SK-N-SH treated with all-trans-retinoic acid at 6 μM for 48 hours (cell line): Measurements from ENCODE around the gene NT5C3B.
"Not testable (repeated sequence)": the region's sequence is repeated elsewhere in the genome, so short reads cannot be mapped to it uniquely, and the experiment has no call there.

ENCODE experiments used
- ATAC-seq: fragments of 200-7000 bp; cut with Tn5 transposase; 3 replicates; pipeline ENCODE4 v1.9.1; 2020; ENCODE audit warnings: mild to moderate bottlenecking, moderate library complexity
- ARNTL ChIP-seq: fragments of 450-650 bp; formaldehyde crosslinking; IDR thresholded peaks from 2 replicates; pipeline ENCODE4 v1.5.0; 2020; ENCODE audit warnings: low read depth, mild to moderate bottlenecking, moderate library complexity, borderline replicate concordance
- CSDC2 ChIP-seq: fragments of 250-450 bp; sonication (Bioruptor Pico); IDR thresholded peaks from 2 replicates; pipeline ENCODE4 v1.5.0; 2020; ENCODE audit warnings: mild to moderate bottlenecking, moderate library complexity
- ESRRG ChIP-seq: fragments of 250-450 bp; sonication (Bioruptor Pico); IDR thresholded peaks from 2 replicates; pipeline ENCODE4 v1.6.1; 2021; ENCODE audit warnings: mild to moderate bottlenecking
- GLIS3 ChIP-seq: fragments of 250-450 bp; sonication (Bioruptor Pico); IDR thresholded peaks from 2 replicates; pipeline ENCODE4 v1.5.0; 2020; ENCODE audit warnings: mild to moderate bottlenecking, moderate library complexity
- ISL1 ChIP-seq: fragments of 250-450 bp; sonication (Bioruptor Pico); IDR thresholded peaks from 2 replicates; pipeline ENCODE4 v2.1.2; 2022; ENCODE audit warnings: mild to moderate bottlenecking, moderate library complexity
- OSR1 ChIP-seq: fragments of 250-450 bp; sonication (Bioruptor Pico); IDR thresholded peaks from 2 replicates; pipeline ENCODE4 v1.8.0; 2022; ENCODE audit warnings: moderate library complexity, mild to moderate bottlenecking, inconsistent platforms
- PPARA ChIP-seq: fragments of 250-450 bp; sonication (Bioruptor Pico); IDR thresholded peaks from 2 replicates; pipeline ENCODE4 v1.5.0; 2020; ENCODE audit warnings: mild to moderate bottlenecking, borderline replicate concordance
- RARB ChIP-seq: fragments of 250-450 bp; sonication (Bioruptor Pico); IDR thresholded peaks from 2 replicates; pipeline ENCODE4 v1.8.0; 2021; ENCODE audit warnings: mild to moderate bottlenecking, moderate library complexity
- SNAI2 ChIP-seq: fragments of 250-450 bp; sonication (Bioruptor Pico); IDR thresholded peaks from 2 replicates; pipeline ENCODE4 v1.5.0; 2020; ENCODE audit warnings: mild to moderate bottlenecking, moderate library complexity
- TCF4 ChIP-seq: fragments of 250-450 bp; sonication (Bioruptor Pico); IDR thresholded peaks from 2 replicates; pipeline ENCODE4 v1.8.0; 2021; ENCODE audit warnings: mild to moderate bottlenecking, moderate library complexity, borderline replicate concordance
- ZC3H10 ChIP-seq: fragments of 250-450 bp; sonication (Bioruptor Pico); IDR thresholded peaks from 2 replicates; pipeline ENCODE4 v1.5.1; 2021; ENCODE audit warnings: mild to moderate bottlenecking, moderate library complexity
- ZFP3 ChIP-seq: fragments of 250-450 bp; sonication (Bioruptor Pico); IDR thresholded peaks from 2 replicates; pipeline ENCODE4 v1.5.0; 2020; ENCODE audit warnings: mild to moderate bottlenecking, moderate library complexity
- ZFP30 ChIP-seq: fragments of 450-650 bp; formaldehyde crosslinking; IDR thresholded peaks from 2 replicates; pipeline ENCODE4 v1.5.0; 2022; ENCODE audit warnings: mild to moderate bottlenecking, moderate library complexity
- ZNF565 ChIP-seq: fragments of 450-650 bp; formaldehyde crosslinking; conservative IDR thresholded peaks from 2 replicates; pipeline ENCODE4 v1.5.0; 2020; ENCODE audit warnings: low read depth, mild to moderate bottlenecking, moderate library complexity
- ZNF70 ChIP-seq: fragments of 450-650 bp; formaldehyde crosslinking; IDR thresholded peaks from 2 replicates; pipeline ENCODE4 v1.5.0; 2020; ENCODE audit warnings: mild to moderate bottlenecking, moderate library complexity
- ZNF8 ChIP-seq: fragments of 450-650 bp; formaldehyde crosslinking; IDR thresholded peaks from 2 replicates; pipeline ENCODE4 v1.5.0; 2020; ENCODE audit warnings: mild to moderate bottlenecking, moderate library complexity
- TF ChIP-seq, protein P1 (sequence below): fragments of 250-450 bp; sonication (Bioruptor Pico); IDR thresholded peaks from 2 replicates; pipeline ENCODE4 v1.5.1; 2020; ENCODE audit warnings: low read depth, mild to moderate bottlenecking, moderate library complexity
- TF ChIP-seq, protein P2 (sequence below): fragments of 250-450 bp; sonication (Bioruptor Pico); IDR thresholded peaks from 2 replicates; pipeline ENCODE4 v1.8.0; 2020; ENCODE audit warnings: mild to moderate bottlenecking, moderate library complexity, borderline replicate concordance
- TF ChIP-seq, protein P3 (sequence below): fragments of 250-450 bp; sonication (Bioruptor Pico); IDR thresholded peaks from 2 replicates; pipeline ENCODE4 v1.8.0; 2021; ENCODE audit warnings: low read depth, mild to moderate bottlenecking, moderate library complexity, borderline replicate concordance
- TF ChIP-seq, protein P4 (sequence below): fragments of 250-450 bp; sonication (Bioruptor Pico); IDR thresholded peaks from 2 replicates; pipeline ENCODE4 v1.5.1; 2021; ENCODE audit warnings: mild to moderate bottlenecking, moderate library complexity
- TF ChIP-seq, protein P5 (sequence below): fragments of 250-450 bp; sonication (Bioruptor Pico); IDR thresholded peaks from 2 replicates; pipeline ENCODE4 v1.5.0; 2020; ENCODE audit warnings: mild to moderate bottlenecking, moderate library complexity

Gene NT5C3B

DNA sequence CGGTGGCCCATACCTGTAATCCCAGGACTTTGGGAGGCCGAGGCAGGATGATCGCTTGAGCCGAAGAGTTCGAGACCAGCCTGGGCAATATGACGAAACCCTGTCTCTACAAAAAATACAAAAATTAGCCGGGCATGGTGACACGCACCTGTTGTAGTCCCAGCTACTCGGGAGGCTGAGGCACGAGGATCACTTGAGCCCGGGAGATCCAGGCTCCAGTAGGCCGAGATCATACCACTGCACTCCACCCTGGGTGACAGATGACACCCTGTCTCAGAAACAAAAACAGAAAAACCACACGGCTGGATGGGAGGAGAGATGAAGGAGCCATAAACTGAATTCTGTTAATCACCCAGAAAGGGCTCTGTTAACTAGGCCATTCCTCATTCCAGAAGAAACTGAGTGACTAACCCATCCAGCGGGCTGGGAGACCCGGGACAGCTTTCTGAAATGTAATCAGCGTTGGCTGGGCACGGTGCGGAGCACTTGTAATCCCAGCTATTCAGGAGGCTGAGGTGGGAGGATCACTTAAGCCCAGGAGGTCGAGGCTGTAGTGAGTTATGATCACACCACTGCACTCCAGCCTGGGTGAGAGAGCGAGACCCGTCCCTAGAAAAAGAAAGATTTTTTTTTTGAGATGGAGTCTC lies 641 bp upstream of the NT5C3B start:
- TF ChIP-seq ZNF565 = no peak
- no peak for TF ChIP-seq ARNTL (CRISPR knock-in tag)
- TF ChIP-seq, protein P1, sequence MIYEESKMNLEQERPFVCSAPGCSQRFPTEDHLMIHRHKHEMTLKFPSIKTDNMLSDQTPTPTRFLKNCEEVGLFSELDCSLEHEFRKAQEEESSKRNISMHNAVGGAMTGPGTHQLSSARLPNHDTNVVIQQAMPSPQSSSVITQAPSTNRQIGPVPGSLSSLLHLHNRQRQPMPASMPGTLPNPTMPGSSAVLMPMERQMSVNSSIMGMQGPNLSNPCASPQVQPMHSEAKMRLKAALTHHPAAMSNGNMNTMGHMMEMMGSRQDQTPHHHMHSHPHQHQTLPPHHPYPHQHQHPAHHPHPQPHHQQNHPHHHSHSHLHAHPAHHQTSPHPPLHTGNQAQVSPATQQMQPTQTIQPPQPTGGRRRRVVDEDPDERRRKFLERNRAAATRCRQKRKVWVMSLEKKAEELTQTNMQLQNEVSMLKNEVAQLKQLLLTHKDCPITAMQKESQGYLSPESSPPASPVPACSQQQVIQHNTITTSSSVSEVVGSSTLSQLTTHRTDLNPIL (CRISPR knock-in tag) = no peak
- no peak for TF ChIP-seq ZC3H10 (CRISPR knock-in tag)
- no peak for TF ChIP-seq ISL1 (CRISPR knock-in tag)
- TF ChIP-seq, protein P2, sequence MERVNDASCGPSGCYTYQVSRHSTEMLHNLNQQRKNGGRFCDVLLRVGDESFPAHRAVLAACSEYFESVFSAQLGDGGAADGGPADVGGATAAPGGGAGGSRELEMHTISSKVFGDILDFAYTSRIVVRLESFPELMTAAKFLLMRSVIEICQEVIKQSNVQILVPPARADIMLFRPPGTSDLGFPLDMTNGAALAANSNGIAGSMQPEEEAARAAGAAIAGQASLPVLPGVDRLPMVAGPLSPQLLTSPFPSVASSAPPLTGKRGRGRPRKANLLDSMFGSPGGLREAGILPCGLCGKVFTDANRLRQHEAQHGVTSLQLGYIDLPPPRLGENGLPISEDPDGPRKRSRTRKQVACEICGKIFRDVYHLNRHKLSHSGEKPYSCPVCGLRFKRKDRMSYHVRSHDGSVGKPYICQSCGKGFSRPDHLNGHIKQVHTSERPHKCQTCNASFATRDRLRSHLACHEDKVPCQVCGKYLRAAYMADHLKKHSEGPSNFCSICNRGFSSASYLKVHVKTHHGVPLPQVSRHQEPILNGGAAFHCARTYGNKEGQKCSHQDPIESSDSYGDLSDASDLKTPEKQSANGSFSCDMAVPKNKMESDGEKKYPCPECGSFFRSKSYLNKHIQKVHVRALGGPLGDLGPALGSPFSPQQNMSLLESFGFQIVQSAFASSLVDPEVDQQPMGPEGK = no peak
- no peak for TF ChIP-seq ZFP30 (CRISPR knock-in tag)
- no peak for TF ChIP-seq PPARA (CRISPR knock-in tag)
- TF ChIP-seq, protein P3, sequence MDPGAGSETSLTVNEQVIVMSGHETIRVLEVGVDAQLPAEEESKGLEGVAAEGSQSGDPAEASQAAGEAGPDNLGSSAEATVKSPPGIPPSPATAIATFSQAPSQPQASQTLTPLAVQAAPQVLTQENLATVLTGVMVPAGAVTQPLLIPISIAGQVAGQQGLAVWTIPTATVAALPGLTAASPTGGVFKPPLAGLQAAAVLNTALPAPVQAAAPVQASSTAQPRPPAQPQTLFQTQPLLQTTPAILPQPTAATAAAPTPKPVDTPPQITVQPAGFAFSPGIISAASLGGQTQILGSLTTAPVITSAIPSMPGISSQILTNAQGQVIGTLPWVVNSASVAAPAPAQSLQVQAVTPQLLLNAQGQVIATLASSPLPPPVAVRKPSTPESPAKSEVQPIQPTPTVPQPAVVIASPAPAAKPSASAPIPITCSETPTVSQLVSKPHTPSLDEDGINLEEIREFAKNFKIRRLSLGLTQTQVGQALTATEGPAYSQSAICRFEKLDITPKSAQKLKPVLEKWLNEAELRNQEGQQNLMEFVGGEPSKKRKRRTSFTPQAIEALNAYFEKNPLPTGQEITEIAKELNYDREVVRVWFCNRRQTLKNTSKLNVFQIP = no peak
- TF ChIP-seq GLIS3 = no peak
- TF ChIP-seq TCF4 (CRISPR knock-in tag) = no peak
- TF ChIP-seq RARB (CRISPR knock-in tag) = no peak
- TF ChIP-seq CSDC2 (CRISPR knock-in tag) = no peak
- no peak for TF ChIP-seq ZFP3 (CRISPR knock-in tag)
- no peak for TF ChIP-seq ZNF8 (CRISPR knock-in tag)
- no peak for TF ChIP-seq SNAI2
- no peak for TF ChIP-seq ESRRG (CRISPR knock-in tag)
- TF ChIP-seq, protein P4, sequence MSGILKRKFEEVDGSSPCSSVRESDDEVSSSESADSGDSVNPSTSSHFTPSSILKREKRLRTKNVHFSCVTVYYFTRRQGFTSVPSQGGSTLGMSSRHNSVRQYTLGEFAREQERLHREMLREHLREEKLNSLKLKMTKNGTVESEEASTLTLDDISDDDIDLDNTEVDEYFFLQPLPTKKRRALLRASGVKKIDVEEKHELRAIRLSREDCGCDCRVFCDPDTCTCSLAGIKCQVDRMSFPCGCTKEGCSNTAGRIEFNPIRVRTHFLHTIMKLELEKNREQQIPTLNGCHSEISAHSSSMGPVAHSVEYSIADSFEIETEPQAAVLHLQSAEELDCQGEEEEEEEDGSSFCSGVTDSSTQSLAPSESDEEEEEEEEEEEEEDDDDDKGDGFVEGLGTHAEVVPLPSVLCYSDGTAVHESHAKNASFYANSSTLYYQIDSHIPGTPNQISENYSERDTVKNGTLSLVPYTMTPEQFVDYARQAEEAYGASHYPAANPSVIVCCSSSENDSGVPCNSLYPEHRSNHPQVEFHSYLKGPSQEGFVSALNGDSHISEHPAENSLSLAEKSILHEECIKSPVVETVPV (CRISPR knock-in tag) = no peak
- TF ChIP-seq OSR1 (CRISPR knock-in tag) = no peak
- TF ChIP-seq, protein P5, sequence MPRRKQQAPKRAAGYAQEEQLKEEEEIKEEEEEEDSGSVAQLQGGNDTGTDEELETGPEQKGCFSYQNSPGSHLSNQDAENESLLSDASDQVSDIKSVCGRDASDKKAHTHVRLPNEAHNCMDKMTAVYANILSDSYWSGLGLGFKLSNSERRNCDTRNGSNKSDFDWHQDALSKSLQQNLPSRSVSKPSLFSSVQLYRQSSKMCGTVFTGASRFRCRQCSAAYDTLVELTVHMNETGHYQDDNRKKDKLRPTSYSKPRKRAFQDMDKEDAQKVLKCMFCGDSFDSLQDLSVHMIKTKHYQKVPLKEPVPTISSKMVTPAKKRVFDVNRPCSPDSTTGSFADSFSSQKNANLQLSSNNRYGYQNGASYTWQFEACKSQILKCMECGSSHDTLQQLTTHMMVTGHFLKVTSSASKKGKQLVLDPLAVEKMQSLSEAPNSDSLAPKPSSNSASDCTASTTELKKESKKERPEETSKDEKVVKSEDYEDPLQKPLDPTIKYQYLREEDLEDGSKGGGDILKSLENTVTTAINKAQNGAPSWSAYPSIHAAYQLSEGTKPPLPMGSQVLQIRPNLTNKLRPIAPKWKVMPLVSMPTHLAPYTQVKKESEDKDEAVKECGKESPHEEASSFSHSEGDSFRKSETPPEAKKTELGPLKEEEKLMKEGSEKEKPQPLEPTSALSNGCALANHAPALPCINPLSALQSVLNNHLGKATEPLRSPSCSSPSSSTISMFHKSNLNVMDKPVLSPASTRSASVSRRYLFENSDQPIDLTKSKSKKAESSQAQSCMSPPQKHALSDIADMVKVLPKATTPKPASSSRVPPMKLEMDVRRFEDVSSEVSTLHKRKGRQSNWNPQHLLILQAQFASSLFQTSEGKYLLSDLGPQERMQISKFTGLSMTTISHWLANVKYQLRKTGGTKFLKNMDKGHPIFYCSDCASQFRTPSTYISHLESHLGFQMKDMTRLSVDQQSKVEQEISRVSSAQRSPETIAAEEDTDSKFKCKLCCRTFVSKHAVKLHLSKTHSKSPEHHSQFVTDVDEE (CRISPR knock-in tag) = no peak
- no peak for ATAC-seq

DNA sequence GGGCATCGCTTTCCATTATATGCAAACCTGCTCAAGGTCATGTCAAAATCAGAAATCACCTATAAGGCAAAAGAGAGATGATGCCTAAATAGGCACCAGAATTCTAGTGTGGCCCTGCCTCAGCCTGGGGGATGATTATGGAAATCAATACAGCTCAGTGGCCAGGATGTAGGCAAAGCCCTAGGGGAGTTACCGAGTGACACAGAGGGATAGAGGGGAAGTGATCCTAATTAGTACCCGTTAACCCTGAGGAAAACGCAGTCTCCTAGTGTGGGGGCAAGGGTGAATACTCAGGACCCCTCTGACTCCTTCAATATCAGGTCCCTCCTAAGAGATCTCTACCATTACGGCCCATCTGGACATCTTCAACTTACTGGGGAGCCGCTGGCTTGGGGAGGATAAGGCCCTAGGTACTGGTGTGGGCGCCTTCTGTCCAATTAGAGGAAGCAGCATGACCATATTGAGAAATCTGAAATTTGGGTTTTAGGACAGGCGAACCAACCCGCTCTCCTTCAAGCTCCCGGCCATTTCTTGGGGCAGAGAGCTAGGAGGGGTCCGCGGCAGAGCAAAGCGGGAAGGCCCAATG lies 725 bp downstream of the NT5C3B start:
- peak; percentile 60 for ATAC-seq

DNA sequence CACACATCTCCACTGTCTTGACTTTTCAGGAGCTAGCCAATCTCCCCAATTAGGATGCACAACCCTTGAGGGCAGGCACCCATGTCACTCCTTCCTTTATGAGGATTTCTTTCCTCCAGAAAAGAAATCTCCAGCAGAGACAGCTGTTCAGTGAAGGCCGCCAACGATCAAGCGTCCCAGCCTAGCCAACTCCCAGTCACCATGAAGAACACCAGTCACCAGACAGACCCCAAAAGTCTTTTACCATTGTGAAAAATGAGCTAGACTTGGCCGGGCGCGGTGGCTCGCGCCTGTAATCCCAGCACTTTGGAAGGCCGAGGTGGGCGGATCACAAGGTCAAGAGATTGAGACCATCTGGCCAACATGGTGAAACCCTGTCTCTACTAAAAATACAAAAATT lies 6.1 kb downstream of the NT5C3B start:
- ATAC-seq = not testable (repeated sequence)

More for the DNA sequence above, 725 bp downstream of the NT5C3B start:
- TF ChIP-seq ZNF70 (CRISPR knock-in tag) (no peak), GLIS3 (no peak), ZFP30 (CRISPR knock-in tag) (no peak), OSR1 (CRISPR knock-in tag) (no peak)
